Right lobe of liver (tissue), 6 donors: ENCODE measurements around the gene MESP2. TPM values are rescaled to one million over a fixed set of nuclear protein-coding genes. Genes with fewer than 3 reads are reported as not detected.

Experiments
- ATAC-seq, 4 donors: fragments of 200-7000 bp; cut with Tn5 transposase; one replicate each; pipeline ENCODE4 v1.9.1; 2020; ENCODE audit warnings: mild to moderate bottlenecking in 4 of 4, moderate library complexity in 4 of 4
- DNase-seq, 3 donors: peaks; one replicate each; pipeline ENCODE4 v3.0.0-alpha.2; 2020
- H3K27ac ChIP-seq, 3 donors: fragments of 200-600 bp; one replicate each; pipeline ENCODE4 v1.8.0; 2022
- H3K27me3 ChIP-seq, 2 donors: fragments of 200-600 bp; one replicate each; pipeline ENCODE4 v1.8.0; 2022
- H3K36me3 ChIP-seq, 4 donors: fragments of 200-600 bp; sonication (generic) in 1 of 4; one replicate each; pipeline versions ENCODE4 v1.5.1 to v1.8.0; 2017 to 2022; ENCODE audit warnings: control low read depth in 1 of 4
- H3K4me1 ChIP-seq, 4 donors: fragments of 200-600 bp; sonication (generic) in 1 of 4; one replicate each; pipeline versions ENCODE4 v1.5.1 to v1.8.0; 2017 to 2022; ENCODE audit warnings: control low read depth in 1 of 4
- H3K4me3 ChIP-seq, 3 donors: fragments of 200-600 bp; one replicate each; pipeline ENCODE4 v1.8.0; 2022
- H3K9me3 ChIP-seq, 4 donors: fragments of 200-600 bp; sonication (generic) in 1 of 4; one replicate each; pipeline versions ENCODE4 v1.5.1 to v1.8.0; 2017 to 2022; ENCODE audit warnings: control low read depth in 1 of 4
- CTCF ChIP-seq, 4 donors: fragments of 200-600 bp in 3 of 4; fragments of 450-650 bp in 1 of 4; IDR thresholded peaks; one replicate each; pipeline versions ENCODE4 v1.5.1 to v1.8.0; 2016 to 2022; ENCODE audit warnings: antibody characterized with exemption in 4 of 4, mild to moderate bottlenecking in 2 of 4
- POLR2A ChIP-seq: fragments of 450-650 bp; IDR thresholded peaks from one replicate; pipeline ENCODE4 v1.6.1; 2017; ENCODE audit warnings: antibody characterized with exemption, mild to moderate bottlenecking
- WGBS: methylation state at CpG from one replicate; pipeline ENCODE4 v1.1.6; 2018; ENCODE audit warnings: low coverage, low lambda C conversion rate; ENCODE audit not compliant: insufficient coverage; ENCODE audit errors: missing lambda C conversion rate; 5-methylcytosine and 5-hydroxymethylcytosine counted together
- intact Hi-C, 2 donors: fragments of 100-400 bp; cut with DNase I; formaldehyde crosslinking; loops; one replicate each; pipeline versions ENCODE4 v1.11.2 to v1.14.1; 2022
- total RNA-seq, 6 experiments: library from RNA; depleted of rRNA in 2 of 6; stranded (reverse); fragments of >200 nt in 2 of 6; fragmentation: NEBNext Ultra II Directional in 3 of 6; extraction: Animal tissue kit (Norgen Biotek cat#: 25700) in 3 of 6; gene quantifications; one replicate each; pipeline versions ENCODE4 v1.1.0 to v1.2.4, GENCODE V29; 2016 to 2023
- donor health status: DM: no; HTN: yes; CAD: no.
- donor health status: DM: no; HTN: no; CAD: no.
- donor health status: DM: no; HTN: no; CAD: no.
- donor health status: DM: no; HTN: yes; CAD: no.
- donor health status: DM: no; HTN: yes; CAD: no.

MESP2 gene
- total RNA-seq, 6 experiments from 2014 or later: 0.12 TPM; not detected in 5

GRCh38 chr15:89826671-89827655 is 50.8 kb downstream of the MESP2 start:
- Histone ChIP-seq H3K4me3 (no peak overlapping the region), H3K27ac (peak overlapping the region in 2 of 3 donors; percentile 54 to 72), H3K9me3 (no peaks in the 10 kb centered on the region), H3K4me1 (peaks cover 0 to 26% (median 13%) of the 10 kb centered on the region in 4 donors), H3K27me3 (no peaks in the 10 kb centered on the region), H3K36me3 (no peaks in the 10 kb centered on the region)
- 45% methylated on average over 11 of the region's 13 CpGs for WGBS
- ATAC-seq (peak in 3 of 4 donors; percentile 1 to 10 (median 3)), DNase-seq (no peak)
- TF ChIP-seq POLR2A (no peak), CTCF (IDR thresholded peaks at IDR 0.05) (no peak)
- intact Hi-C loops: no loop called here

GRCh38 chr15:89827829-89828228 is 51.7 kb downstream of the MESP2 start:
- H3K9me3 ChIP-seq: no peaks in the 10 kb centered on the region
- peak overlapping the region; percentile 54 to 78 (median 72) for H3K27ac ChIP-seq
- no peaks in the 10 kb centered on the region for H3K27me3 ChIP-seq
- ATAC-seq (peak; percentile 10 to 51 (median 42)), DNase-seq (peak in 2 of 3 donors; percentile 76 to 77)
- H3K4me3 ChIP-seq: peak overlapping the region in 1 of 3 donors; percentile 12
- H3K4me1 ChIP-seq: peaks cover 0 to 26% (median 13%) of the 10 kb centered on the region in 4 donors
- TF ChIP-seq CTCF (IDR thresholded peaks at IDR 0.05) (no peak), POLR2A (no peak)
- intact Hi-C loops: no loop called here
- peaks cover 0 to 2% (median 0%) of the 10 kb centered on the region in 4 donors for H3K36me3 ChIP-seq
- WGBS: 45% methylated on average over 2 of the region's 4 CpGs

Other genes with a start within 250 kb of the MESP2 start
- gene TICRR, start 200.9 kb upstream of the MESP2 start, total RNA-seq: 1 to 10 TPM in 1 of 6 experiments, under 1 TPM in 4, not detected in 1; 0.05 to 1.1 (median 0.24) TPM
- under 1 TPM; 0.34 to 0.92 (median 0.48) TPM for gene KIF7, start 120.9 kb upstream of the MESP2 start, total RNA-seq
- gene PLIN1, start 97.0 kb upstream of the MESP2 start, total RNA-seq: 10 to 100 TPM in 4 of 6 experiments, 1 to 10 TPM in 2; 2.5 to 28.8 (median 18.6) TPM
- 10 to 100 TPM in 5 of 6 experiments, 1 to 10 TPM in 1; 6.9 to 30.9 (median 22.6) TPM for gene PEX11A, start 85.6 kb upstream of the MESP2 start, total RNA-seq
- not detected for gene WDR93, start 85.5 kb upstream of the MESP2 start, total RNA-seq
- 1 to 10 TPM in 5 of 6 experiments, under 1 TPM in 1; 0.86 to 3.0 (median 2.1) TPM for gene MESP1, start 25.1 kb upstream of the MESP2 start, total RNA-seq
- 100 to 1,000 TPM; 204 to 386 (median 363) TPM for gene ANPEP, start 38.5 kb downstream of the MESP2 start, total RNA-seq
- 10 to 100 TPM; 23.2 to 45.7 (median 27.2) TPM for gene AP3S2, start 117.7 kb downstream of the MESP2 start, total RNA-seq
- 1 to 10 TPM; 4.9 to 8.1 (median 6.9) TPM for gene ARPIN, start 136.6 kb downstream of the MESP2 start, total RNA-seq
- 10 to 100 TPM in 1 of 6 experiments, 1 to 10 TPM in 5; 4.7 to 17.1 (median 7.4) TPM for gene ZNF710, start 225.0 kb downstream of the MESP2 start, total RNA-seq